ENCODE data around the gene VKORC1.

Gene VKORC1

DNA sequence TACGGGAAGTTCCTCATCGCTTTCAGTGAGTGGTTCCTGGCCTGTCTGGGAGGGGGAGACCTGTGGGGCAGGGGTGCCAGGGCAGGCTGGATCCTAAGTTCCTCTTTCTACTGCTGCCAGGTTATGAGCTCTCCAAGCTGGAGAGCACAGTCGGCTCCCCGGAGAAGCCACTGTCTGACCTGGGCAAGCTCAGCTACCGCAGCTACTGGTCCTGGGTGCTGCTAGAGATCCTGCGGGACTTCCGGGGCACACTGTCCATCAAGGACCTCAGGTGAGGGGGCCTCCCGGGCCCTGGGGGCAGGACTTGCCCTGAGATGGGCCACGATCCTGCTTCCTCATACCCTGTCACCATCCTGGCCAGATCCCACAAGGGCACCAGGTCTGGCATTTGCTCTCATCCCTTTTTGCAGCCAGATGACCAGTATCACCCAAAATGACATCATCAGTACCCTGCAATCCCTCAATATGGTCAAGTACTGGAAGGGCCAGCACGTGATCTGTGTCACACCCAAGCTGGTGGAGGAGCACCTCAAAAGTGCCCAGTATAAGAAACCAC, 35.8 kb upstream of the VKORC1 start:
- no peak for DNase-seq (ENCODE audit: low read depth)

DNA sequence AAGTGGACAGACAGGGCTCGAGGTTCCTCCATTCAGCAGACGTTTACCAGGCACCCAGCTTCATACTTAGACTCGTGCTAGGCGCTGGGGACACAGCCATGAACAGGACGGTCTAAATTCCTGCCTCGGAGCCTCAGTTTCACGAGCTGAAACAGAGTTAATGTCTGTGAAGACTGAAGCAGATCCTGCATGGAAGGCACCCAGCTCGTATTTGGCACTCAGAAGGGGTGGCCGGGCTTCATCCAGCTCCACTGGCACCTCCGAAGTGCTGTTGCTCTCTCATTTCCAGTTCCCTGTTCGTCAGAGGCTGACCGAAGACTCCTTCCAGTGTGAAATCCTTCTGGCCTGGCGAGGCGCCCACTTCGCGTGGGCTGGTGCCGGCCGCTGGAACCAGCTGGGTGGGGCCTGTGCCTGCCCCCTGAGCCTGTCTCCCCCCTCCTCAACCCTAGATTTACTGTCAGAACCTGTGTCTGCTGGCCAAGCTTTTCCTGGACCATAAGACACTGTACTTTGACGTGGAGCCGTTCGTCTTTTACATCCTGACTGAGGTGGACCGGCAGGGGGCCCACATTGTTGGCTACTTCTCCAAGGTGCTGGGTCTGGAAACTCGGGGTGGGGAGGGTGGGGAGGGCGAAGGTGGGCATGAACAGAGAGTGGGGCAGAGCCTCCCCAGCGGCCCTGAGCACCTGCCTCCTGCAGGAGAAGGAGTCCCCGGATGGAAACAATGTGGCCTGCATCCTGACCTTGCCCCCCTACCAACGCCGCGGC, 35.2 kb upstream of the VKORC1 start:
- DNase-seq (ENCODE audit: low read depth): no peak

DNA sequence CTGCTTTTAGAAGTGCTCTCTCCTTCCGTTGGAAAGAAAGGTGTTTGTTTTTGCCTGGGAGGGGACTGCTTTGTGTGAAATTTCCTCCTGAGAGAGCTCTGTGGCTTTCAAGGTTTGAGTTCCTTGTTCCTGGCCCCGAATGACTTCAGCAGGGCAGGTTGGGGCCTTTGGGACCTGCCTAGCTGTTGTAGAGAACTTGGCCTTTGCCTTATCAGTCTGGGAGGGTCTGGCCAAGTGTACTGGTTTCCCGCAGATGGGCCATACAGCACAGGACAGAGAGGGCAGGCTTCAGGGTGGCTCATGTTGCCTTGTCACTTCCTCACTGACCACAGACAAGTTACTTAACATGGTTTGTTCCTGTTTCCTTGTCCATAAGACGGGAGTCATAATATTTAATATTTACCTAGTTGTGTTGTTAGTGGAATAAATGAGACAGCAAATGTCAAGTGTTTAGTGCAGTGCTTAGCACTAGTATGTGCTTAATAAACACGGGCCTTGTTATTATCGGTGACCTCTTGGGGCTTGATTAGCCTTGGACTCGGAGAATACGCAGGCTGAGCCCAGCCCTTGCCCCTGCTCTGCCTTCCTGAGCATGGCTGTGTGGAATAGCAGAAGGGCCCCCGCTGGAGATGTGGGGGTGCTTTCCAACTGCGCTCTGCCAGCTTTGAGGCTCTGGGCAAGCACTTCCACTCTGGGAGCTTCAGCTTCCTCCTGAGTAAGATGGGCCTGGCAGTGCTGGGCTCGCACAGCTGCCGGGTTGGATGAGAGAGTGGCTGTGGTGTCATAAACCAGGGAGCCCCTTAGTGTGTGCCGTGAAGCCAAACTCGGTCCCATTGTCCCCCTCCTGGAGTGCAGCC, 34.3 kb upstream of the VKORC1 start:
- no peak for DNase-seq (ENCODE audit: low read depth)

DNA sequence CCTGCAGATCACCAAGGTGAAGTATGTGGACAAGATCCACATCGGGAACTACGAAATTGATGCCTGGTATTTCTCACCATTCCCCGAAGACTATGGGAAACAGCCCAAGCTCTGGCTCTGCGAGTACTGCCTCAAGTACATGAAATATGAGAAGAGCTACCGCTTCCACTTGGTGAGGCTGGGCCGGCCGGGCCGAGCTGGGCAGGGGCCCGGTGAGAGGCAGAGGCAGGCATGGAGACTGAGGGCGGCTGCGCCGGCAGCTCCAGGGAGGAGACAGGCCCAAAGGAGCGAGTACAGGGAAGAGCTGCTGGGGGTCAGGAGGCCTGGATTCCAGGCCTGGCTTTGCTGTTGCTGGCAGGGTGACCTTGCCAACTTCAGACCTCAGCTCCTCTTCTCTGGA, 32.6 kb upstream of the VKORC1 start:
- DNase-seq (ENCODE audit: low read depth): no peak

DNA sequence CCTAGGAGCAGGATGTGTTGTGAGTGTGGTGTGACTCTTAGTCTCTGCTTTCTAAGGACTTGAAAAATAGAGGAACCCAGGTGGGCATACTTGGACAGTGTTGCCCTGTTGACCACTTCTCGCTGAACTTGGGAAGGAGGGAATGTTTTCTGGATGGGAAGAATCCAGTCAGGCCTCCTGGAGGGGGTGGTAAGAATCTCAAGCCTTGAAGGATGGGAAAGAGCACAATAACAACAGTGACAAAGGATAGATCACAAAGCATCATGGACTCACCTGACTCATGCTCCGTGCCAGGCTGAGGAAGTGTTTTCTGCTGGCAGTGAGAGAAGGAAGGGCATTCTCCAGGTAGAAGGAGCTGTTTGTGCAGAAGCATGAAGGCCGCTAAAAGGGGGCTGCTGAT, 31.2 kb upstream of the VKORC1 start:
- DNase-seq (ENCODE audit: low read depth): no peak

DNA sequence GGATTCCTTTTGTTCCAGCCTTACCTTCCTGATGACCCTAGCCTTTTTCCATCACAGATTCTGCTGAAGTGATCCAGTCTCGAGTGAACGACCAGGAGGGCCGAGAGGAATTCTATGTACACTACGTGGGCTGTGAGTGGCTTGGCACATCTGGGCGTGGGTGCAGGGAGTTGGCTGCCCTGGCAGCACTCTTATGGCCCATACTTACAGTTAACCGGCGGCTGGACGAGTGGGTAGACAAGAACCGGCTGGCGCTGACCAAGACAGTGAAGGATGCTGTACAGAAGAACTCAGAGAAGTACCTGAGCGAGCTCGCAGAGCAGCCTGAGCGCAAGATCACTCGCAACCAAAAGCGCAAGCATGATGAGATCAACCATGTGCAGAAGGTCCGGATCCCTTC, 25.5 kb upstream of the VKORC1 start:
- DNase-seq (ENCODE audit: low read depth): no peak

DNA sequence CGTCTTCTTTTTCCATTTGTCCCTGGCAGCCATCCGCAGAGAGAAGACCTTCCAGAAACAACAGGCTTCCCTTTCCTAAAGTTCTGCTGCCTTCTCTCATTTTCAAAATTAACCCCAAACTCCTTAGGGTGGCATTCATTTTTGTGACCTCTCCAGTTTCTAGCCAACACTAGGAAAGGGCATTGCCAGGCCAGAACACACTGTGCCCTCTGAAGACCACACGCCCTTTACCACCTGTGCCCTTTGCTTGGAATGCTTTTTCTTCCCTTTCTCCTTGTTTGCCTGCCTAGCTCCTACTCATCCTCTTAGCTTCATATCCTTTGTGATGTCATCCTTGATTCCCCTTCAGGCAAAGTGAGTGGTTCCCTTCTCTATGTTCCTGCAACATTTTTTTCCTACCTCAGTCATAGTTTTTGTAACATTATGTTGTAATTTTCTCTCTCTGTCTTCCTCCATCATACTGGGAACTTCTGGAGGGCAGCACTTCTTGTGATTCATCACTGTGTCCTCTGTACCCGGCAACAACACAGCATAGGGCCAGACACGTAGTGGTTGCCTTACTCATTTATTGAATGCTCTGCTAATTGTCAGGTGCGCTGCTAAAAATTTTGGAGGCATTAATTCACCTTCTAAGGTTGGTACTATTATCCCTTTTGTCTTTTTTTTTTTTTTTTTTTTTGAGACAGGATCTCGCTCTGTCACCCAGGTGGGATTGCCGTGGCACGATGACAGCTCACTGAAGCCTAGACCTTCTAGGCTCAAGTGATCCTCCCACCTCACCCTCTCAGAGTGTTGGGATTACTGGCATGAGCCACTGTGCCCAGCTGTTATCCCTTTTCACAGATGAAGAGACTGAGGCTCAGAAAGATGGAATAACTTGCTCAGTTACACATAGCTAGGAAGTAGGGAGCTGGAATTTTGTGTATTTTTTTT, 23.9 kb upstream of the VKORC1 start:
- DNase-seq (ENCODE audit: low read depth): no peak

DNA sequence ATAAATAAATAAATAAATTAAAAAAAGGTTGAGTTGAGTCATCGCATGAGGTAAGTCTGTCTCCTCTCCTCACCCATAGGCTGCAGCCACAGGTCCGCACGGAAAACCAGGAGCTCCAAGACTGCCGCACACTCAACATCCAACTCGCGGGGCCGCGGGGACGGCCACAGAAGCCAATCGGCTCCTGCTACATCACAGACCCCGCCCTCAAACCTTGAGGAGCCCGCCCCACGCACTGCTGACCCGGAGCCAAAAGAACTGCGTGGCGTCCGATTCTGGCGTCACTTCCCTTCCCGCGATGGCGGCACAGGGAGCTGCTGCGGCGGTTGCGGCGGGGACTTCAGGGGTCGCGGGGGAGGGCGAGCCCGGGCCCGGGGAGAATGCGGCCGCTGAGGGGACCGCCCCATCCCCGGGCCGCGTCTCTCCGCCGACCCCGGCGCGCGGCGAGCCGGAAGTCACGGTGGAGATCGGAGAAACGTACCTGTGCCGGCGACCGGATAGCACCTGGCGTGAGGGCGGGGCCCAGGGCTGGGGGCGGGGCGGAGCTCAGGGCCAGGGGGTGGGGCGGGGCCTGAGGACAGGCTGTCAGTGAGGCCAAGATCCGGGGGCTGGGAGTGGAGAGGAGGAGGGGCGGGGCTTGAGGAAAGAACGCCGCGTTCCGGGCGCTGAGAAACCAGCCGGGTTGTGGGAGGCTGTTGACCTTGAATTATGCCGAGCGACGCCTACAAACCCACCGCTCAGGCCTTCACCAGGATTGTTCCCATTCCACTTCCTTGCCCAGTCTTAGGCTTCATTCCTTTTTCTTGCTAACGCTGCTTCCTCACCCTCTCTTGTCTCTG, 23.0 kb upstream of the VKORC1 start, which contains the start of gene KAT8:
TSS of gene KAT8 (plus strand) at position 281 of the 839 bp plus-strand sequence. CDS start at position 299, 18 bp downstream.
- peak; percentile 90 for DNase-seq (ENCODE audit: low read depth)

DNA sequence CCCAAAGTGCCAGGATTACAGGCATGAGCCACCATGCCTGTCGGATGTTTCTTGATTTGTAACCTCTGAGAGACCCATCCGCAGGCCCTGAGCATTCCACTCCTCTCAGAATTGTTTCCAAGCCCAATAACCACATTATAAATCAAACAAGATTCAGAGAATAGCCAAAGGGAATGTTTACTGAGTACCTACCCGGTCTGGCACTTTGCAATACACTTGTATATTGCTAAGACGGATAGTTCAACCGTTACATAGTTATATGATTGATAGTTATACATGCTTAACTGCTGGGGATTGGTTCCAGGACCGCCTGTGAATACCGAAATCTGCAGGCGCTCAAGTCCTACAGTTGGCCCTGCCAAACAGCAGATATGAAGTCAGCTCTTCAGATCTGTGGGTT, 19.9 kb upstream of the VKORC1 start:
- no peak for DNase-seq (ENCODE audit: low read depth)

DNA sequence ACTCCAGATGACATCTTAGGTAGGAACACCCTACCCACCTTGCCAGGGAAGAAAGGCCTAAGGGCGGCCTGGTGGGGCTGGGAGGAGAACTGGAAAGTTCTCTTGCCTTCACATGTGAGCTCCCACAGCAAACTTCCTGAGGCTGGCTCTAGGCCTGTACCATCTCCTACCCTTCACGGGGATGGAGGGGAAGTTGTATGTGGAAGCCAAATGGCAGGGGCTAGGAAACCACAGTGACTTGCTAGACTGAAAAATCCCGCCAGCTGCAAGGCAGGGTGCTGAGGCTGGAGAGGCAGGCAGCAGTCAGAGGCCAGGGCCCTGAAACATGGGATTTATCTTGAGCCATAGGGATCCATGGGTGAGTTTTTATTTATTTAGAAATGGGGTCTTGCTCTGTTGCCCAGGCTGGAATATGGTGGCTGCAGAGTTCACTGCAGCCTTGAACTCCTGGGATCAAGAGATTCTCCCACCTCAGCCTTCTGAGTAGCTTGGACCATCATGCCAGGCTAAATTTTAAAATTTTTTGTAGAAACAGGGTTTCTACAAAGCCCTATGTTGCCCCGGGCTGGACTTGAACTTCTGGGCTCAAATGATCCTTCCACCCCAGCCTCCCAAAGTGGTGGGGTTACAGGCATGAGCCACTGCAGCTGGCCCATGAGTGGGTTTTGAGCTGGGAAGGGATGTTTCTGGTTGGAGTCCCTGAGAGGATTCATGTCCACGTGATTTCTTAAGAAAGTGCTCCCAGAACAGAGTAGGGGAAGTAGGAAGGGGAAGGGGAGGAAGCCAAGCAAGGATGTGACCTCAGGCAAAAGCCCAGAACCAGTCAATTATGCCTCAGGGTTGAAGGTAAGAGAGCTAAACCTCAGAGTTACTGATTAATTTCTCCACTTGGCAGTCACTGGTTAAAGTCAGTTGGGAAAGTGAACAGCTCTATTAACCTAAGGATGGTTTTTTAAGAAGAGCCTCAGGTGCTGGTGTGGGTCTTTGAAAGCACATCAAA, 18.8 kb upstream of the VKORC1 start:
- DNase-seq (ENCODE audit: low read depth): no peak

DNA sequence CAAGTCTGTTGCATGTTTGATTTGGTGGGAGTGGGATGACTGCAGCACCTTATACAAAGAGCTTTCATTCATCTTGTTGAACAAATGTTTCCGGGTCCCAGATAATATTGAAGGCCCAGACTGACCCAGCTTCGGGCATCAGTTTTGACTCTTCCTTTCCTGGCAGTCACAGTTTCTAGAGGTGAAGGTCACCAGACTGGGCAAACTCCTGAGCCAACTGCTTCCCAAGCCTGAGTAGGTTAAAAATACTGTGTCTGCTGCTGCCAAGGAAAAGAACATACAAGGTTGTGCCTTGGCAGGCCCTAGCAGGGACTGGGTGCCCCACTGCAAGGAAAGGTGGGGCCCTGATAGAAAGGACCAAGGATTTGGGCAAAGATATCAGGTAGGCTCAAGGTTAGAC, 18.1 kb upstream of the VKORC1 start:
- DNase-seq (ENCODE audit: low read depth): no peak

DNA sequence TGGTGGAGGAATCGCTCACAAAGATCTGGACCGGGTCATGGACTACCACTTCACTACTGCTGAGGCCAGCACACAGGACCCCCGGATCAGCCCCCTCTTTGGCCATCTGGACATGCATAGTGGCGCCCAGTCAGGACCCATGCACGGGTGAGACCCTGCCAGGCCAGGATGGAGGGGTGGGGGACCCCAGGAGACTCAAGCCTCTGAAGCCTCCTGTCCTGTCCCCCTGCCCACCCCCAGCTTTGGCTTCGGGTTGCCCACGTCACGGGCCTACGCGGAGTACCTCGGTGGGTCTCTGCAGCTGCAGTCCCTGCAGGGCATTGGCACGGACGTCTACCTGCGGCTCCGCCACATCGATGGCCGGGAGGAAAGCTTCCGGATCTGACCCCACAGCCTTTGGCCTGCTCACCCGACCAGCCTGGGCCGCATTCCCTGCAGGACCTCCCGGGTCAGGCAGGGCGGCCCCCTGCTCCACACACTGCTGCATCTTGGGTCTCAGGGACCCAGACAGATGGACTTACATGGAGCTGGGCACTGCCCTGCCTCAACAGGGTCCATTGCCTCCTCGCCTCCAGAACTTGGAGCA, 17.4 kb upstream of the VKORC1 start:
- no peak for DNase-seq (ENCODE audit: low read depth)

DNA sequence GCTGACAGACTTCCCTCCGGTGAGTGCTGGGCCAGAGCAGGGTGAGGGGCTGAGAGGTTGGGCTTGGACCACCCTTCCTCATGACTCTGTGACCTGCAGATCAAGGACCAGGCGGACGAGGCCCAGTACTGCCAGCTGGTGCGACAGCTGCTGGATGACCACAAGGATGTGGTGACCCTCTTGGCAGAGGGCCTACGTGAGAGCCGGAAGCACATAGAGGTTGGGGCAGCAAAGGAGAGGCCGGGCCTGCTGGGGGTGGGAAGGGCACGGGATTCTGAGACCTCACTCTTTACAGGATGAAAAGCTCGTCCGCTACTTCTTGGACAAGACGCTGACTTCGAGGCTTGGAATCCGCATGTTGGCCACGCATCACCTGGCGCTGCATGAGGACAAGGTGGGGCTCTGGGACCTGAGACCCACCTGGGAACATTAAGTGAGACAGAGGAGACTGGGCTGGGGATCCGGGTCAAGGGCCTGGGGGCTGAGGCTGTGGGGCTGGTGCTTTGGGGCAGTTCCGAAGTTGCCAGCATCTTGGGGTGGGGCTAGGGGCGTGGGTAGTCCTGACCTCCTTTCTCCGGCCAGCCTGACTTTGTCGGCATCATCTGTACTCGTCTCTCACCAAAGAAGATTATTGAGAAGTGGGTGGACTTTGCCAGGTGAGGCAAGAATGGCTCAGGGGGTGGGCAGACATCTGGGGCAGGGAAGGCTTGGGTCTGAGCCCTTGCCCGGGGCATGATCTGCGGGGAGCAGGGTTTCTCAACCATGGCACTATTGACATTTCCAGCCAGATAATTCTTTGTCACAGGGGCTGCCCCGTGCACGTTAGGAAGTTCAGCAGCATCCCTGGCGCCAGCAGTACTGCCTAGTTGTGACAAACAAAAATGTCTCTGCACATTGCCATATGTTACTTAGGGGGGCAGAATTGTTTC, 15.8 kb upstream of the VKORC1 start:
- DNase-seq (ENCODE audit: low read depth): no peak

DNA sequence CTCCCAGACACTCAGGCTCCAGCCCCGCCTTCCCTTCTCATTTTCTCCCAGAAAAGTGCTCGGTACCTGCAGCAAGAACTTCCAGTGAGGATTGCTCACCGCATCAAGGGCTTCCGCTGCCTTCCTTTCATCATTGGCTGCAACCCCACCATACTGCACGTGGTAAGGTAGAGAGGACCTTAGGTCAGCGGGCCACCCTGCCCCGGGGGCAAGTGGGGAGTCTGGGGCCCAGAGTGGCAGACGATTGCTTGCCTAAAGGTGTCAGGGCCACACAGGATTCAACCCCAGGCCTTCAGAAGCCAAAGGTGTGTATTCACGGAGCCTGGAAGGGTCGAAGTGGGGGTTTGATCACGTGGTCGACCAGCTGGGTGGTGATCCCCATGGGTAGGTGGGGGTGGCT, 15.0 kb upstream of the VKORC1 start:
- DNase-seq (ENCODE audit: low read depth): no peak

DNA sequence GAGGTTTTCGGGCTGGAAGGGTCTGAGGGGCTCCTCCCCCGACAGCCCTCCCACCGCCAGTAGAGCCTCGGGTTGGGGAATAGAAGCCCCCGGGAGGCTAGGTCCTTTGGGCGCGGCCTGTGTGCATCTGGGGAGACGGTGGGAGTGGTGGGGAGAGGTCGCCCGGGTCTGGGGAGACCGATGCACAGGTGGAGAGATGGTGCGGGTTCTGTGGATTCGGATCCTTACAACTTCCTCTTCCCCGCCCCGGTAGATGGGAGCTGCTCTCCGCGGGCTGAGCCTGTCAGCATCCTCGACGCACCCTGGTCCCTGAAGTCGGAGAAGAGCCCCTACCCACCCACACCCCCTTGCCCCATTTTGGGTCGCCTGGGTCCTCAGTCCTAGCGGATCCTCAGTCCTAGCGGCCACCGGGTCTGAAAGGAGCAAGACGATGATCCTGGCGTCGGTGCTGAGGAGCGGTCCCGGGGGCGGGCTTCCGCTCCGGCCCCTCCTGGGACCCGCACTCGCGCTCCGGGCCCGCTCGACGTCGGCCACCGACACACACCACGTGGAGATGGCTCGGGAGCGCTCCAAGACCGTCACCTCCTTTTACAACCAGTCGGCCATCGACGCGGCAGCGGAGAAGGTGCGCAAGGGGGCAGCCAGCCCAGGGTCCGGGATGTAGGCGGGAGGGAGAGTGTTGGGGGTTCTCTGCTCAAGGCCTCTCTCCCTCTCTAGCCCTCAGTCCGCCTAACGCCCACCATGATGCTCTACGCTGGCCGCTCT, 14.4 kb upstream of the VKORC1 start:
- DNase-seq (ENCODE audit: low read depth): no peak

DNA sequence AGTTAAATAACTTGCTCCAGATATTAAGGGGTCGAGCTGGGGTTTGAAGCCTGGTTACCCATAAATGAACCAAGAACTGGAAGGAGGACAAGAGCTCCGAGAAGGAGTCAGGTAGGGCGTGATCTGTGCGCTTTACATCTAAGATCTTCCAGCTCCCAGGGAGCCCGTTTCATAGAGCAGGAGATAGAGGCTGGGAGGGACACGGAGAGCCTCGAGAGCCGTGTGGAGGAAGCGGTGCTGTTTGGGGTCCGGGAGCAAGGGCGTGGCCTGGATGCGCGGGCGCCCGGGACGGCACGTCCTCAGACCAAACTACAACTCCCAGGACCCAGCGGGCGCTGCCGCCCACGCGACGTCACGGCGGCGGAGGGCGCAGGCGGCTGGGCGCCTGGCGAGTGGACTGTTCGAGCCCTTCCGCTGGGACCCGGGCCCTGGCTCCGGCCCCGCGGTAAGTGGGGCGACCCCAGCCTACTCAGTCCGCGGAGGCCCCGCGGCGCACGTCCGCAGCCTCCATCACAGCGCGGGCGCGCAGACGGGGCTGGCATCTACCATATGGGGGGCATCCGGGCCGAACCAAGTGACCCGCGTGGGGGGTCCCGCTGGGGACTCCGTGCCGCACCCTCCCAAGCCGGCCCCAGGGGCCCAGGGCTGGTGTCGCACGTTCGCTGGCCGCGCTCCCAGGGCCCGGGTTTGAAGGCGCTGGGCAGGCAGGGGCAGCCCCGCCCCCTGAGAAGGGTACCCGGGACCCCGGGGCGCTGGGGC, 13.6 kb upstream of the VKORC1 start, which contains the start of gene BCKDK:
TSS of gene BCKDK (plus strand) at position 352 of the 759 bp plus-strand sequence. CDS start 838 bp downstream, outside the sequence.
- peak; percentile 51 for DNase-seq (ENCODE audit: low read depth)
